H9 (cell line): ENCODE results near the gene GRIK4. TPM values are rescaled to one million over a fixed set of nuclear protein-coding genes. Genes with fewer than 3 reads are reported as not detected.

Experiments used
- DNase-seq: peaks from one replicate; pipeline ENCODE4 v3.0.0-alpha.2; 2017
- H2AFZ ChIP-seq: one replicate; pipeline ENCODE4 v1.6.1; 2013; ENCODE audit warnings: mild to moderate bottlenecking, low read length, control low read depth, moderate library complexity
- H2AK5ac ChIP-seq: 2 replicates; pipeline ENCODE4 v1.6.1; 2013; ENCODE audit warnings: low read length, control low read depth, mixed read lengths; ENCODE audit not compliant: insufficient read length
- H2BK120ac ChIP-seq: one replicate; pipeline ENCODE4 v1.6.1; 2013; ENCODE audit warnings: low read depth, mild to moderate bottlenecking, low read length, control low read depth, inconsistent platforms; ENCODE audit not compliant: poor library complexity, severe bottlenecking
- H2BK12ac ChIP-seq: 2 replicates; pipeline ENCODE4 v1.6.1; 2013; ENCODE audit warnings: low read length, control low read depth, mixed read lengths, low read depth; ENCODE audit not compliant: insufficient read length
- H2BK15ac ChIP-seq: 2 replicates; pipeline ENCODE4 v1.6.1; 2013; ENCODE audit warnings: low read depth, low read length, control low read depth
- H2BK20ac ChIP-seq: one replicate; pipeline ENCODE4 v1.6.1; 2013; ENCODE audit warnings: low read depth, mild to moderate bottlenecking, low read length, control low read depth, inconsistent platforms; ENCODE audit not compliant: poor library complexity, severe bottlenecking
- H2BK5ac ChIP-seq: 2 replicates; pipeline ENCODE4 v1.6.1; 2013; ENCODE audit warnings: low read length, control low read depth, mixed read lengths; ENCODE audit not compliant: insufficient read length
- H3K14ac ChIP-seq: 2 replicates; pipeline ENCODE4 v1.6.1; 2013; ENCODE audit warnings: low read length, control low read depth; ENCODE audit not compliant: insufficient read depth
- H3K18ac ChIP-seq: 2 replicates; pipeline ENCODE4 v1.6.1; 2013; ENCODE audit warnings: low read depth, mild to moderate bottlenecking, mixed read lengths, low read length, control low read depth; ENCODE audit not compliant: insufficient read length
- H3K23ac ChIP-seq: 2 replicates; pipeline ENCODE4 v1.6.1; 2013; ENCODE audit warnings: low read length, control low read depth, mixed read lengths, low read depth; ENCODE audit not compliant: insufficient read length
- H3K23me2 ChIP-seq: 2 replicates; pipeline ENCODE4 v1.6.1; 2013; ENCODE audit warnings: low read depth, mild to moderate bottlenecking, mixed read lengths, low read length, control low read depth; ENCODE audit not compliant: insufficient read length, poor library complexity, severe bottlenecking
- H3K27ac ChIP-seq: 2 replicates; pipeline ENCODE4 v1.5.1; 2013; ENCODE audit warnings: low read length, control low read depth, mixed read lengths, low read depth; ENCODE audit not compliant: insufficient read length
- H3K27me3 ChIP-seq: 2 replicates; pipeline ENCODE4 v1.6.1; 2013; ENCODE audit warnings: low read length, control low read depth, inconsistent platforms; ENCODE audit not compliant: insufficient read depth
- H3K4ac ChIP-seq: 2 replicates; pipeline ENCODE4 v1.6.1; 2013; ENCODE audit warnings: low read depth, mild to moderate bottlenecking, control low read depth, inconsistent platforms, low read length, moderate library complexity
- H3K4me1 ChIP-seq: 2 replicates; pipeline ENCODE4 v1.6.1; 2013; ENCODE audit warnings: low read length, control low read depth, inconsistent platforms; ENCODE audit not compliant: insufficient read depth
- H3K4me2 ChIP-seq: 2 replicates; pipeline ENCODE4 v1.6.1; 2013; ENCODE audit warnings: low read length, control low read depth, mixed read lengths; ENCODE audit not compliant: insufficient read length, insufficient read depth
- H3K56ac ChIP-seq: 2 replicates; pipeline ENCODE4 v1.6.1; 2013; ENCODE audit warnings: low read depth, mild to moderate bottlenecking, mixed read lengths, low read length, control low read depth; ENCODE audit not compliant: insufficient read length
- H3K79me1 ChIP-seq: 2 replicates; pipeline ENCODE4 v1.6.1; 2013; ENCODE audit warnings: low read depth, mild to moderate bottlenecking, moderate library complexity, low read length, control low read depth, inconsistent platforms; ENCODE audit not compliant: insufficient read depth, poor library complexity, severe bottlenecking
- H3K79me2 ChIP-seq: 2 replicates; pipeline ENCODE4 v1.6.1; 2013; ENCODE audit warnings: low read length, control low read depth, inconsistent platforms; ENCODE audit not compliant: insufficient read depth
- H3K9ac ChIP-seq: 2 replicates; pipeline ENCODE4 v1.6.1; 2013; ENCODE audit warnings: low read length, control low read depth, mixed read lengths; ENCODE audit not compliant: insufficient read length; ENCODE audit errors: extremely low read depth
- H3K9me3 ChIP-seq: one replicate; pipeline ENCODE4 v1.6.1; 2013; ENCODE audit warnings: low read depth, low read length, inconsistent platforms; ENCODE audit not compliant: control insufficient read depth
- H3T11ph ChIP-seq: one replicate; pipeline ENCODE4 v1.6.1; 2013; ENCODE audit warnings: mild to moderate bottlenecking, low read length, control low read depth, inconsistent platforms
- H4K20me1 ChIP-seq: one replicate; pipeline ENCODE4 v1.6.1; 2013; ENCODE audit not compliant: control insufficient read depth, insufficient read length, insufficient read depth
- H4K5ac ChIP-seq: 2 replicates; pipeline ENCODE4 v1.6.1; 2013; ENCODE audit warnings: low read depth, mild to moderate bottlenecking, mixed read lengths, low read length, control low read depth; ENCODE audit not compliant: insufficient read length
- H4K8ac ChIP-seq: replicated peaks from 2 replicates; pipeline ENCODE4 v1.6.1; 2013; ENCODE audit warnings: low read length, control low read depth, mixed read lengths, low read depth; ENCODE audit not compliant: insufficient read length
- H4K91ac ChIP-seq: 2 replicates; pipeline ENCODE4 v1.6.1; 2013; ENCODE audit warnings: low read depth, mild to moderate bottlenecking, moderate library complexity, mixed read lengths, low read length, control low read depth; ENCODE audit not compliant: insufficient read length
- H3K27ac Mint-ChIP-seq, 3 experiments: 2 replicates in 2 of 3; 3 replicates in 1 of 3; pipeline ENCODE4 v1.8.0; 2020 to 2021; ENCODE audit warnings: mixed read lengths in 3 of 3, mild to moderate bottlenecking in 1 of 3, moderate library complexity in 1 of 3
- H3K27me3 Mint-ChIP-seq: 2 replicates; pipeline ENCODE4 v1.8.0; 2021; ENCODE audit warnings: low read depth, mild to moderate bottlenecking, moderate library complexity, mixed read lengths
- H3K36me3 Mint-ChIP-seq, 3 experiments: 2 replicates in 2 of 3; 3 replicates in 1 of 3; pipeline ENCODE4 v1.8.0; 2020 to 2021; ENCODE audit warnings: low read depth in 3 of 3, mixed read lengths in 3 of 3; ENCODE audit not compliant: insufficient read depth in 1 of 3
- H3K4me1 Mint-ChIP-seq, 2 experiments: 2 replicates each; pipeline ENCODE4 v1.8.0; 2020; ENCODE audit warnings: mixed read lengths in 2 of 2
- H3K4me3 Mint-ChIP-seq, 2 experiments: 2 replicates in 1 of 2; 3 replicates in 1 of 2; pipeline ENCODE4 v1.8.0; 2020 to 2021; ENCODE audit warnings: mild to moderate bottlenecking in 2 of 2, mixed read lengths in 2 of 2, moderate library complexity in 1 of 2
- H3K9me3 Mint-ChIP-seq, 2 experiments: 2 replicates in 1 of 2; 3 replicates in 1 of 2; pipeline ENCODE4 v1.8.0; 2020; ENCODE audit warnings: mild to moderate bottlenecking in 2 of 2, mixed read lengths in 2 of 2, moderate library complexity in 1 of 2
- CTCF ChIP-seq: fragments of 200-600 bp; sonication (generic); conservative IDR thresholded peaks from 3 replicates; pipeline ENCODE4 v1.8.0; 2021; ENCODE audit warnings: antibody characterized with exemption, mild to moderate bottlenecking
- WGBS: extraction: QIAGEN DNeasy Blood & Tissue Kit; methylation state at CpG from one replicate; pipeline ENCODE4 v1.1.7; 2013; ENCODE audit warnings: missing lambda C conversion rate, low lambda C conversion rate, mixed read lengths; ENCODE audit not compliant: insufficient read length; ENCODE audit errors: extremely low coverage; 5-methylcytosine and 5-hydroxymethylcytosine counted together
- total RNA-seq: library from RNA; stranded (reverse); gene quantifications from 2 replicates; pipeline ENCODE4 v1.2.1, GENCODE V29; 2021

The GRIK4 gene
- total RNA-seq, 1 experiment from 2014 or later = 2.3 TPM

- Histone ChIP-seq H2BK12ac (no peak overlapping the region), H3K23ac (no peak overlapping the region), H3K4ac (no peak overlapping the region), H3K4me2 (no peak overlapping the region), H3K9ac (no peak overlapping the region), H2BK5ac (no peak overlapping the region), H2BK15ac (no peak overlapping the region), H3T11ph (no peak overlapping the region), H2BK120ac (no peak overlapping the region), H3K4me1 (no peaks in the 10 kb centered on the region; the same call in 1 of the 2 replicates), H3K27me3 (no peaks in the 10 kb centered on the region), H2AFZ (no peak overlapping the region), H3K14ac (no peak overlapping the region), H4K20me1 (no peaks in the 10 kb centered on the region), H4K5ac (no peak overlapping the region), H4K91ac (no peak overlapping the region), H4K8ac (no peak overlapping the region), H2AK5ac (no peak overlapping the region), H3K79me1 (no peaks in the 10 kb centered on the region), H3K56ac (no peak overlapping the region), H2BK20ac (no peak overlapping the region), H3K9me3 (no peaks in the 10 kb centered on the region), H3K23me2 (peaks cover 6% of the 10 kb centered on the region), H3K27ac (no peak overlapping the region), H3K79me2 (no peaks in the 10 kb centered on the region), H3K18ac (no peak overlapping the region)
- Mint-ChIP-seq H3K4me3 (no peak overlapping the region), H3K4me1 (peaks cover 26% of the 10 kb centered on the region in 2 experiments), H3K27ac (no peak overlapping the region), H3K9me3 (peaks cover 0 to 9% of the 10 kb centered on the region in 2 experiments; a peak in 3 of 5 replicates), H3K36me3 (peaks cover 2 to 4% (median 3%) of the 10 kb centered on the region in 3 experiments; a peak in 2 of 7 replicates), H3K27me3 (peaks cover 18% of the 10 kb centered on the region)
- DNase-seq = no peak
- TF ChIP-seq CTCF = no peak
- WGBS = no CpG with 5 or more reads among the region's 2 CpGs
These were observed 196.1 kb downstream of the GRIK4 start for GRCh38 chr11:120707663-120708062.
